Neural crest cell (in vitro differentiated cells): ENCODE measurements around the gene PDZD4. TPM values are rescaled to one million over a fixed set of nuclear protein-coding genes. Genes with fewer than 3 reads are reported as not detected.

Experiments used
- DNase-seq: peaks from one replicate; pipeline ENCODE4 v3.0.0; 2021; ENCODE audit warnings: low read depth, mixed read lengths, low spot score
- H3K27ac Mint-ChIP-seq: one replicate; pipeline ENCODE4 v1.8.0; 2021; ENCODE audit warnings: mild to moderate bottlenecking, mixed read lengths; ENCODE audit not compliant: unreplicated experiment
- H3K27me3 Mint-ChIP-seq: 2 replicates; pipeline ENCODE4 v1.8.0; 2021; ENCODE audit warnings: low read depth, mild to moderate bottlenecking, mixed read lengths
- H3K36me3 Mint-ChIP-seq: 2 replicates; pipeline ENCODE4 v1.8.0; 2021; ENCODE audit warnings: low read depth, mild to moderate bottlenecking, mixed read lengths
- H3K4me1 Mint-ChIP-seq: 2 replicates; pipeline ENCODE4 v1.8.0; 2021; ENCODE audit warnings: mixed read lengths
- H3K4me3 Mint-ChIP-seq: one replicate; pipeline ENCODE4 v1.8.0; 2021; ENCODE audit warnings: mild to moderate bottlenecking, mixed read lengths
- H3K9me3 Mint-ChIP-seq: 2 replicates; pipeline ENCODE4 v1.8.0; 2021; ENCODE audit warnings: mixed read lengths
- total RNA-seq: library from RNA; stranded (reverse); gene quantifications from 2 replicates; pipeline ENCODE4 v1.2.1, GENCODE V29; 2021
- TF ChIP-seq, protein P1 (sequence below): fragments of 200-600 bp; sonication (generic); conservative IDR thresholded peaks from 2 replicates; pipeline ENCODE4 v1.5.0; 2021; ENCODE audit warnings: antibody characterized with exemption, mild to moderate bottlenecking

PDZD4 gene
- total RNA-seq, 1 donor from 2014 or later, result 52.5 TPM

DNA sequence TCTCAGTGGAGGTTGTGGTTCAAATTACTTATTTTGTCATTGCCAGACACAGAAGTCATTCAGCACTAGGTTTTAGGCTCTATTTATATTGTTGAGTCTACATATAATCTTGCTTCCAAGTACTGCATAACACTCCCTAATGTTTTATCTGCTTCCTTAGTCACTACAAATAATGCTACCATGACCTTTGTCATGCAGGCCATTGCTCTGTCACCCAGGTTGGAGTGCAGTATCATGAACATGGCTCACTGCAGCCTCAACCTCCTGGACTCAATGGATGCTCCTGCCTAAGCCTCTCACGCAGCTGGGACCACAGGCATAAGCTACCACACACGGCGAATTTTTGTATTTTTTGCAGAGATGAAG is 23.5 kb upstream of the PDZD4 start:
- TF ChIP-seq, protein P1, sequence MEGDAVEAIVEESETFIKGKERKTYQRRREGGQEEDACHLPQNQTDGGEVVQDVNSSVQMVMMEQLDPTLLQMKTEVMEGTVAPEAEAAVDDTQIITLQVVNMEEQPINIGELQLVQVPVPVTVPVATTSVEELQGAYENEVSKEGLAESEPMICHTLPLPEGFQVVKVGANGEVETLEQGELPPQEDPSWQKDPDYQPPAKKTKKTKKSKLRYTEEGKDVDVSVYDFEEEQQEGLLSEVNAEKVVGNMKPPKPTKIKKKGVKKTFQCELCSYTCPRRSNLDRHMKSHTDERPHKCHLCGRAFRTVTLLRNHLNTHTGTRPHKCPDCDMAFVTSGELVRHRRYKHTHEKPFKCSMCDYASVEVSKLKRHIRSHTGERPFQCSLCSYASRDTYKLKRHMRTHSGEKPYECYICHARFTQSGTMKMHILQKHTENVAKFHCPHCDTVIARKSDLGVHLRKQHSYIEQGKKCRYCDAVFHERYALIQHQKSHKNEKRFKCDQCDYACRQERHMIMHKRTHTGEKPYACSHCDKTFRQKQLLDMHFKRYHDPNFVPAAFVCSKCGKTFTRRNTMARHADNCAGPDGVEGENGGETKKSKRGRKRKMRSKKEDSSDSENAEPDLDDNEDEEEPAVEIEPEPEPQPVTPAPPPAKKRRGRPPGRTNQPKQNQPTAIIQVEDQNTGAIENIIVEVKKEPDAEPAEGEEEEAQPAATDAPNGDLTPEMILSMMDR, result no peak
- Mint-ChIP-seq H3K27me3 (no peaks in the 10 kb centered on the region), H3K4me1 (peaks cover 10% of the 10 kb centered on the region), H3K36me3 (no peaks in the 10 kb centered on the region), H3K4me3 (no peak overlapping the region), H3K27ac (no peak overlapping the region), H3K9me3 (no peaks in the 10 kb centered on the region)
- no peak for DNase-seq

DNA sequence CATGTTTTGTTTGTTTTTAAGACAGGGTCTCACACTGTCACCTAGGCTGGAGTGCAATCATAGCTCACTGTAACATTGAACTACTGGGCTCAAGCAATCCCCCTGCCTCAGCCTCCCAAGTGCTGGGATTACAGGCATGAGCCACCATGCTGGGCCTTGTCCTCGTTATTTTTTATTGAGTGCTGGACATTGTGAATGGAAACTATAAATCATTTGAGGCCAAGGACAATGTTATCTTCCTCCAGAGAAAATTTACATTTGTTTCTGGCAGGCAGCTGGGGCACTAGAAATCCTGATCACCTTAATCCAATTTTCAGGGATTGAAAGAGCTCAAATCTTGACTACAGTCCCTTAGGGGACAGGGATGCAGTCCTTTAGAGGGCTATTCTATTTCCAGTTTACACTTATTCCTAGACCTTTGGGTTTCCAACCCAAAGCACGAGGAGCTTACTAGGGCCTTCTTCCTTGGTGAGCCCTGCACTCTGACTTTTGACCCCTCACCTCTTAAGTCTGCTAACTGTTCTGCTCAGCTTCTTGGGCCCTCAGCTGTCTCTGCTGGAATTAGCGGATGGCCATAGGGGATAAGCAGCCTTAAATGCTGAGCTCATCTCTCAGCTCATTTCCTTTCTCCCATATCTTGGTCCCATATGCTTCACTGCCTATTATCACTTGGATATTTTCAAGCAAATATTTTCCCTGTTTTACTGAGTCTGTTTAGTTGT is 23.0 kb upstream of the PDZD4 start:
- H3K27ac Mint-ChIP-seq, result no peak overlapping the region
- TF ChIP-seq, protein P1, result no peak
- H3K36me3 Mint-ChIP-seq, result no peaks in the 10 kb centered on the region
- no peaks in the 10 kb centered on the region for H3K27me3 Mint-ChIP-seq
- no peak for DNase-seq
- no peaks in the 10 kb centered on the region for H3K9me3 Mint-ChIP-seq
- H3K4me1 Mint-ChIP-seq, result peaks cover 12% of the 10 kb centered on the region
- no peak overlapping the region for H3K4me3 Mint-ChIP-seq

DNA sequence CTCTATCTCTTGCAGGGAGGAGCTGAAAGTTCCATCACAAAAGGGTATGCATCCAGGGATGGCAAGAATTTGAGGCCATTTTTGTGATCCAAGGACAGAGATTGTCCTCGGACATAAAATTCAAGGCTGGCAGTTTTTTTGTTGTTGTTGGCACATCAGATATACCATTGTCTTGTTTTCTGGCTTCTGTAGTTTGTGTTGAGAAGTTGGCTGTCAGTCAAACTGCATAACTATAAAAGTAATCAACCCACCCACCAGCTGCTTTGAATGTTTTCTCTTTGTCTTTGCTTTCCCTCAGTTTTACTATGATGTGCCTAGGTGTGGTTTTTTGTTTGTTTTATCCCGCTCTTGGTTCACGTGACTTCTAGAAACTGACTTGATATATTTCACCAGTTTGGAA is 21.6 kb upstream of the PDZD4 start:
- H3K9me3 Mint-ChIP-seq, result no peaks in the 10 kb centered on the region

DNA sequence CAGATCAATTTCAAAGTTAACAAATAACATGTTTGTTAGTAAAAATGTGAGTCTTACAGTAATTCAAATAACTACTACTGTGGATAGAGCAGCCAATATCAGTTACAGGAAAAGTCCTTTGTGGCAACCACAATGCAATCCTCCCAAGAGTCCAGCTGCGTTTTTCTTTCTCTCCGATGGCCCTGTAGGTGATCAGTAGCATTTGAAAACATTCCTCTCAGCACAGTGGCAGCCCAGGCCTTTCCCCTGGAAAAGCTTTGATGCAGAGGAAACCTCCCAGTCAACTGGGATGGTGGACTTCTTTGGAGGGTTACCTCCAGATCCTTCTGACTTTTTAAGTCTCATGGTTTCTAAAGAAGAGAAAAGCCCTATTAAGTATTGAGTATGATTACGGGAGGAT is 18.0 kb upstream of the PDZD4 start:
- DNase-seq, result no peak
- TF ChIP-seq, protein P1, result no peak
- Mint-ChIP-seq H3K27ac (no peak overlapping the region), H3K9me3 (no peaks in the 10 kb centered on the region), H3K4me1 (peaks cover 15% of the 10 kb centered on the region), H3K36me3 (no peaks in the 10 kb centered on the region), H3K27me3 (peaks cover 8% of the 10 kb centered on the region), H3K4me3 (no peak overlapping the region)

More for the DNA sequence above, 21.6 kb upstream of the PDZD4 start:
- Mint-ChIP-seq H3K4me3 (no peak overlapping the region), H3K27me3 (no peaks in the 10 kb centered on the region), H3K27ac (no peak overlapping the region), H3K36me3 (no peaks in the 10 kb centered on the region), H3K4me1 (peaks cover 16% of the 10 kb centered on the region)
- no peak for DNase-seq
- TF ChIP-seq, protein P1, result no peak

DNA sequence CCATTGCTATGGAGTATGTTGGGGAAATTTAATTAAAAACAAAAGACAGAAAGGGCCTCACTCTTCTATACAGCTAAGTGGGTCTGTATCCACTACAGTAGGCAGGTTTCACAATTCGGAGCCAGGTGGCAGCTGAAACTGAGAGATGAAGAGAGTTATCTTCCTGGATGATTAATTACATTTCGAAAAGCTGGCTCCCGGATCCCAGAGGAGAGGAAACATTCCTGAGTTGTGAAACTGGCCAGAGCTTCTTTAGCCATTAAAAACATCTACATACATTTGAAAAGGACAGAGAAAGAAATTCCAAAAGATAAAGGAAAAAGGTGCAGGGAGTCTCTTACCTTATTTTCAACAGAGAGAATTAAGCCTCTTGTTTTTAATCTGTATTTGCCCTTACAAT is 15.5 kb upstream of the PDZD4 start:
- H3K4me3 Mint-ChIP-seq, result no peak overlapping the region
- no peak for DNase-seq
- H3K27me3 Mint-ChIP-seq, result peaks cover 8% of the 10 kb centered on the region
- no peaks in the 10 kb centered on the region for H3K9me3 Mint-ChIP-seq
- no peak overlapping the region for H3K27ac Mint-ChIP-seq
- no peaks in the 10 kb centered on the region for H3K36me3 Mint-ChIP-seq
- H3K4me1 Mint-ChIP-seq, result peaks cover 18% of the 10 kb centered on the region
- TF ChIP-seq, protein P1, result no peak
